Vagina (tissue), 2 donors: ENCODE data around the gene ERMP1. TPM values are rescaled to one million over a fixed set of nuclear protein-coding genes. Genes with fewer than 3 reads are reported as not detected.

ENCODE experiments used
- DNase-seq, 2 donors: peaks; one replicate each; pipeline ENCODE4 v3.0.0-alpha.2; 2017; ENCODE audit errors: extremely low spot score in 2 of 2
- H3K27ac ChIP-seq: fragments of 200-600 bp; sonication (generic); one replicate; pipeline ENCODE4 v1.5.1; 2019
- H3K27me3 ChIP-seq: fragments of 200-600 bp; sonication (generic); one replicate; pipeline ENCODE4 v1.5.1; 2019
- H3K36me3 ChIP-seq, 2 donors: fragments of 200-600 bp; sonication (generic); one replicate each; pipeline ENCODE4 v1.5.1; 2017 to 2019
- H3K4me1 ChIP-seq: fragments of 200-600 bp; sonication (generic); one replicate; pipeline ENCODE4 v1.5.1; 2019
- H3K4me3 ChIP-seq, 2 donors: fragments of 200-600 bp; sonication (generic); 1 replicate in 1 of 2; 2 replicates in 1 of 2; pipeline ENCODE4 v1.5.1; 2016 to 2019
- H3K9me3 ChIP-seq: fragments of 200-600 bp; sonication (generic); one replicate; pipeline ENCODE4 v1.5.1; 2019
- POLR2A ChIP-seq, 2 donors: fragments of 450-650 bp; IDR thresholded peaks; one replicate each; pipeline ENCODE4 v1.6.1; 2017; ENCODE audit warnings: antibody characterized with exemption in 2 of 2, mild to moderate bottlenecking in 2 of 2, moderate library complexity in 2 of 2
- POLR2AphosphoS5 ChIP-seq, 2 donors: sonication (generic); formaldehyde crosslinking; IDR thresholded peaks; one replicate each; pipeline ENCODE4 v1.9.0; 2017; ENCODE audit warnings: antibody characterized with exemption in 2 of 2, mild to moderate bottlenecking in 2 of 2, low read depth in 1 of 2; ENCODE audit not compliant: insufficient read depth in 1 of 2
- intact Hi-C: fragments of 100-400 bp; cut with DNase I; formaldehyde crosslinking; loops from one replicate; pipeline ENCODE4 v1.15.1; 2023
- total RNA-seq: library from RNA; depleted of rRNA; stranded (reverse); fragments of >200 nt; gene quantifications from one replicate; pipeline ENCODE4 v1.2.3, GENCODE V29; 2016
- TF ChIP-seq, protein P1 (sequence below), 3 experiments: fragments of 450-650 bp in 2 of 3; fragments of 200-600 bp in 1 of 3; sonication (generic) in 1 of 3; IDR thresholded peaks; one replicate each; pipeline ENCODE4 v1.5.1; 2017 to 2019; ENCODE audit warnings: antibody characterized with exemption in 3 of 3, mild to moderate bottlenecking in 2 of 3, moderate library complexity in 2 of 3

ERMP1 gene
- total RNA-seq, 1 donor from 2014 or later = 15.5 TPM

DNA sequence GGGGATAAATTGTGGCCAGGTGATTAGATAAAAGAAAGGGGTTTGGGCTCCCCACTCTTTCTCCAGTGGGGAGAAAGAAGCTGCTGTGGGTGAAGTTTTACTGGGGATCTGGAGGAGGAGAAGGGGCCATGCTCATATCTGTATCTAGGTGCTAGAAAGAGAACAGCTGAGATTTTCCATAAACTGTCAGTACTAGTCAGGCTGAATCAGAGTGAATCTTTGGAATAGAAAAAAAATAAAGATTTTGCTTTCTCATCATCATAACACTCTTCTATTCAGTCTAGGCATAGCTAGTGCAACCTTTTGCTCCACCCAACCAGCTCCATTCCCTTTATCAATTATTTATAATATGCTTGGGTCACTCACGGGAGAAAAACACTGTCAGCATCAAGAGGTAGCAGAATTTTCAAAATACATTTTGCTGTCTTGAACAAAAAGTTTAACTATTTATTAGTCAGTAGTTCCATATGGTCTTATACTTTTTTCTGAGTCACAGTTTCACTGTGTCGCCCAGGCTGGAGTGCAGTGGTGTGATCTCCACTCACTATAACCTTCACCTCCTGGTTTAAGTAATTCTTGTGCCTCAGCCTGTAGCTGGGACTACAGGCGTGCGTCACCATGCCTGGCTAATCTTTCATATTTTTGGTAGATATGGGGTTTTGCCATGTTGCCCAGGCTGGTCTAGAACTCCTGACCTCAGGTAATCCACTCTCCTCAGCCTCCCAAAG is 21.3 kb upstream of the ERMP1 start:
- Histone ChIP-seq H3K27me3 (no peaks in the 10 kb centered on the region), H3K4me3 (no peak overlapping the region), H3K27ac (no peak overlapping the region), H3K4me1 (peaks cover 7% of the 10 kb centered on the region), H3K36me3 (no peaks in the 10 kb centered on the region), H3K9me3 (no peaks in the 10 kb centered on the region)
- intact Hi-C loops = no loop called here
- DNase-seq = no peak
- no peak for TF ChIP-seq POLR2A (IDR thresholded peaks at IDR 0.05)
- TF ChIP-seq, protein P1, sequence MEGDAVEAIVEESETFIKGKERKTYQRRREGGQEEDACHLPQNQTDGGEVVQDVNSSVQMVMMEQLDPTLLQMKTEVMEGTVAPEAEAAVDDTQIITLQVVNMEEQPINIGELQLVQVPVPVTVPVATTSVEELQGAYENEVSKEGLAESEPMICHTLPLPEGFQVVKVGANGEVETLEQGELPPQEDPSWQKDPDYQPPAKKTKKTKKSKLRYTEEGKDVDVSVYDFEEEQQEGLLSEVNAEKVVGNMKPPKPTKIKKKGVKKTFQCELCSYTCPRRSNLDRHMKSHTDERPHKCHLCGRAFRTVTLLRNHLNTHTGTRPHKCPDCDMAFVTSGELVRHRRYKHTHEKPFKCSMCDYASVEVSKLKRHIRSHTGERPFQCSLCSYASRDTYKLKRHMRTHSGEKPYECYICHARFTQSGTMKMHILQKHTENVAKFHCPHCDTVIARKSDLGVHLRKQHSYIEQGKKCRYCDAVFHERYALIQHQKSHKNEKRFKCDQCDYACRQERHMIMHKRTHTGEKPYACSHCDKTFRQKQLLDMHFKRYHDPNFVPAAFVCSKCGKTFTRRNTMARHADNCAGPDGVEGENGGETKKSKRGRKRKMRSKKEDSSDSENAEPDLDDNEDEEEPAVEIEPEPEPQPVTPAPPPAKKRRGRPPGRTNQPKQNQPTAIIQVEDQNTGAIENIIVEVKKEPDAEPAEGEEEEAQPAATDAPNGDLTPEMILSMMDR (IDR thresholded peaks at IDR 0.05) = no peak
- TF ChIP-seq POLR2AphosphoS5 (IDR thresholded peaks at IDR 0.05; ENCODE audit: insufficient read depth in 1 of 2, low read depth in 1 of 2) = no peak

DNA sequence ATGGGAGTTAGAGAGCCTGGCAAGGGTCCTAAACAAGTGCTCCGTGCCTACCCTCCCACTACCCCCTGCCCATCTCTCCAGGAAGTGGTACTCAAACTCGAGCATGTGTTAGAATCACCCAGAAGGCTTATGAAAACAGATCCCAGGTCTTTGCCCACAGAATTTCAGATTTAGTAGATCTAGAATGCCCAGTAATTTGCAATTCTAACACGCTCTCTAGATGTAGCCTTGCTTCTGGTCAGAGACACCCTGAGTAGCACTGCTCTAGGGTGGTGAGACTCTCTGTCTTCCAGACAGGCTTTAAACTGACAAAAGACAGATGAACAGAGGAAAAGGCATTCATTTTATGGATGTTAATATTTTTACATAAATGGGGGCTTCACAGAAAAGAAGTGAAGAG is 20.7 kb upstream of the ERMP1 start:
- H3K4me3 ChIP-seq = no peak overlapping the region
- H3K9me3 ChIP-seq = no peaks in the 10 kb centered on the region
- no peak for TF ChIP-seq POLR2A (IDR thresholded peaks at IDR 0.05)
- no peak for TF ChIP-seq POLR2AphosphoS5 (IDR thresholded peaks at IDR 0.05; ENCODE audit: insufficient read depth in 1 of 2, low read depth in 1 of 2)
- TF ChIP-seq, protein P1 (IDR thresholded peaks at IDR 0.05) = no peak
- no peaks in the 10 kb centered on the region for H3K27me3 ChIP-seq
- intact Hi-C loops = no loop called here
- H3K36me3 ChIP-seq = no peaks in the 10 kb centered on the region
- no peak for DNase-seq
- peaks cover 7% of the 10 kb centered on the region for H3K4me1 ChIP-seq
- H3K27ac ChIP-seq = no peak overlapping the region

DNA sequence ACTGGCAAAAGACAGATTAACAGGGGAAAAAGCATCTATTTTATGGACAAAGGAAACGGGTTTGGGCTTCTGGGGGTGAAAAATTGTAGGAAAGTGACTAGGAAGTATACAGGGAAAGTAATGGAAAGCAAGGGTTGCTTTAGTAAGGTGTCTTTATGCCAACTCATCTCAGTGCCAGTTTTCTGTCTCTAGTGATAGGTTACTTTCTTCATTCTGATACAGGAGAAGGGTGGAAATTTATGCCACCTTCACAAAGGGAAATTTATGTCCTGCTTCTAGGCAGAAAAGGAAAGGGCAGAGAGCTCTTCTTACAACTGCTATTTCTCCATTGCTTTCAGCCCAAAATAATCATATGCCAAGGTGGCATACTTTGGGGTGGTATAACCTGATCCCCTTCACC is 20.1 kb upstream of the ERMP1 start:
- TF ChIP-seq POLR2AphosphoS5 (IDR thresholded peaks at IDR 0.05; ENCODE audit: insufficient read depth in 1 of 2, low read depth in 1 of 2) (no peak), POLR2A (IDR thresholded peaks at IDR 0.05) (no peak)
- TF ChIP-seq, protein P1 (IDR thresholded peaks at IDR 0.05) = no peak
- Histone ChIP-seq H3K36me3 (no peaks in the 10 kb centered on the region), H3K9me3 (no peaks in the 10 kb centered on the region), H3K27ac (no peak overlapping the region), H3K27me3 (no peaks in the 10 kb centered on the region), H3K4me1 (peaks cover 7% of the 10 kb centered on the region), H3K4me3 (no peak overlapping the region)
- intact Hi-C loops = no loop called here
- DNase-seq = no peak

DNA sequence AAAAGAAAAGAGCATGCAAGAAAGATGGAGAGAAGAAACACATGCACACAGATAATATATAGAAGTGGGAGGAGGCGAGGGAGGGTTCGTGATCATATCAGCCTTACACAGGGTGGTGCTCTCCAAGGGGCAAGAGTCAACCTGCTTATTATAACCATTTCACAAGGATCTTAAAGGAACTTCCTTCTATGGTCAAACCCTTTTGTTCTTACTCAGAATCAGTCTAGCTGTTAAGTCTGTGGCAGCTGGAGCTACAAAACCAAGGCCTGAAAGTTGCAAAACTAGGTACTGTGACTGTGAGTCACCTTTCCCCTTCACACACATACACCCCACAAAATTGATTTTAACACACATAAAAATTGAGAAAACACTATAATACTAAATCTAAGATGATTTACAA is 18.5 kb upstream of the ERMP1 start:
- intact Hi-C loops = no loop called here
- peaks cover 7% of the 10 kb centered on the region for H3K4me1 ChIP-seq
- H3K27ac ChIP-seq = no peak overlapping the region
- no peaks in the 10 kb centered on the region for H3K36me3 ChIP-seq
- H3K27me3 ChIP-seq = no peaks in the 10 kb centered on the region
- TF ChIP-seq POLR2A (IDR thresholded peaks at IDR 0.05) = no peak
- TF ChIP-seq POLR2AphosphoS5 (IDR thresholded peaks at IDR 0.05; ENCODE audit: insufficient read depth in 1 of 2, low read depth in 1 of 2) = peak in 1 of 2 donors; percentile 64
- H3K4me3 ChIP-seq = no peak overlapping the region
- DNase-seq = no peak
- no peaks in the 10 kb centered on the region for H3K9me3 ChIP-seq

DNA sequence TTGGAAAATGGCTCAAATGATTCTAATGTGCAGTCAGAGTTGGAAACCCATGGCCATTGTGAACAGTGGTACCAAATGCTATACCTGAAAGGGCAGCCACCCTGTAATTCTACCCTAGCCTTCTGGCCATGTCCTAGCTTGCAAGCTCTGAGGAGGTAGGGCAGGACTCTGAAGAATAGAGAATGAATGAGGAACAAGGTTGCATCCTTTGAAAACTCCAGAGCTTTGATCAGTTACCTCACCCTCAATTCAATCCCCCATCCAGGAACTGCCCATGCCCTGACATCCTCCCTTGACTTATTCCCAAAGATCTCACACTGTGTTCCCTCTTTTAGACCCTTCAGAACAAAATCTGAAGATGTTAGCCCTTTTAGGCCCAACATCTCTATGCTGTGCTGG is 17.8 kb upstream of the ERMP1 start:
- TF ChIP-seq, protein P1 (IDR thresholded peaks at IDR 0.05) = no peak
- no peak for TF ChIP-seq POLR2A (IDR thresholded peaks at IDR 0.05)
- no peak for TF ChIP-seq POLR2AphosphoS5 (IDR thresholded peaks at IDR 0.05; ENCODE audit: insufficient read depth in 1 of 2, low read depth in 1 of 2)
- Histone ChIP-seq H3K4me1 (peaks cover 7% of the 10 kb centered on the region), H3K9me3 (no peaks in the 10 kb centered on the region), H3K4me3 (no peak overlapping the region), H3K36me3 (no peaks in the 10 kb centered on the region), H3K27ac (no peak overlapping the region), H3K27me3 (no peaks in the 10 kb centered on the region)
- intact Hi-C loops = no loop called here
- DNase-seq = no peak
